Measurements from ENCODE around the gene VSNL1.

VSNL1 gene

DNA sequence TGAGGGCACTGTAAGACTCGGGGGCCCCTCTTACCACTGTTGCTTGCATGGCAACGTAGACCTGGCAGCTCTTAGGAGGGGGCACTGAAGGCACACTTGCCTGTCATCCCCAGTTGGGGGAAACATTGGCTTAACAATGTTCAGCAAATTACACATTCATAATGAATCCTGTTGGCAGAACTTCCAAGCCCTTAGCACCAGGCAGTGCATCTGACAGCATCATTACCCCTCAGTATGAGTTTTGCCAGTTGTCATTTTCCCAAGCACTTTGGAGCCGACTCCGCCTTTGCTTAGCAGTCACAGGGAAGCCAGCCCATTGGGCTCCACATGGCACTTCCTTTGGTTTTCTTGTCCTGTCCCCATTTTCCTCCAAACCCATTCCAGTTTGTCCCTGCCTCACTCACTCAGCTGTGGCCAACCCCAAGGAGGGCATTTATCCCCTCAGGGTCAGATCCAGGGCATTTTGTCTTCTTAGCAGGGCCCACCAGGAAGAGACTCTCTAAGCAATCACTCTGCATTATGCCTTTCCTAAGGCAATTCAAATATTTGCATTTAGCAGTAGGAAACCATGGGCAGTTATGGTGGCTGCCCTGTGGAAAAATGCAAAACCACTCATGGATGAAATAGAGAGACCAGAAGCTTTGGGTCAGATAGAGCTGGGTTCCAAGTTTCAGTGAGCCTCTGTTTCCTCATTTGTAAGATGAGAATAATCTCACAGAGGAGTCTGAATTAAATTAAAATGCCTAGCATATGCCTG is 73.9 kb downstream of the VSNL1 start:
- Histone ChIP-seq H2AFZ (ENCODE audit: low read depth, low read length, severe bottlenecking) (no peak overlapping the region), H3K9ac (ENCODE audit: low read length) (no peak overlapping the region), H3K79me2 (ENCODE audit: insufficient read depth, low read length) (no peaks in the 10 kb centered on the region), H3F3A (ENCODE audit: insufficient read depth) (no peaks in the 10 kb centered on the region), H3K36me3 (ENCODE audit: low read length) (no peaks in the 10 kb centered on the region), H3K9me3 (ENCODE audit: insufficient read depth, low read length) (no peaks in the 10 kb centered on the region), H3K9me2 (replicated peaks; ENCODE audit: insufficient read depth, low read length) (no peaks in the 10 kb centered on the region), H3K27me3 (ENCODE audit: low read length) (no peaks in the 10 kb centered on the region), H3K4me3 (ENCODE audit: insufficient read depth, low read length, poor library complexity, severe bottlenecking) (no peak overlapping the region), H4K20me1 (ENCODE audit: low read depth, low read length) (no peaks in the 10 kb centered on the region), H3K27ac (ENCODE audit: low read depth, low read length) (no peak overlapping the region), H3K4me2 (ENCODE audit: low read depth, low read length, poor library complexity, severe bottlenecking) (no peak overlapping the region)
- TF ChIP-seq EZH2phosphoT487 (conservative IDR thresholded peaks at IDR 0.05; ENCODE audit: low read length) = no peak
- TF ChIP-seq, protein P1, sequence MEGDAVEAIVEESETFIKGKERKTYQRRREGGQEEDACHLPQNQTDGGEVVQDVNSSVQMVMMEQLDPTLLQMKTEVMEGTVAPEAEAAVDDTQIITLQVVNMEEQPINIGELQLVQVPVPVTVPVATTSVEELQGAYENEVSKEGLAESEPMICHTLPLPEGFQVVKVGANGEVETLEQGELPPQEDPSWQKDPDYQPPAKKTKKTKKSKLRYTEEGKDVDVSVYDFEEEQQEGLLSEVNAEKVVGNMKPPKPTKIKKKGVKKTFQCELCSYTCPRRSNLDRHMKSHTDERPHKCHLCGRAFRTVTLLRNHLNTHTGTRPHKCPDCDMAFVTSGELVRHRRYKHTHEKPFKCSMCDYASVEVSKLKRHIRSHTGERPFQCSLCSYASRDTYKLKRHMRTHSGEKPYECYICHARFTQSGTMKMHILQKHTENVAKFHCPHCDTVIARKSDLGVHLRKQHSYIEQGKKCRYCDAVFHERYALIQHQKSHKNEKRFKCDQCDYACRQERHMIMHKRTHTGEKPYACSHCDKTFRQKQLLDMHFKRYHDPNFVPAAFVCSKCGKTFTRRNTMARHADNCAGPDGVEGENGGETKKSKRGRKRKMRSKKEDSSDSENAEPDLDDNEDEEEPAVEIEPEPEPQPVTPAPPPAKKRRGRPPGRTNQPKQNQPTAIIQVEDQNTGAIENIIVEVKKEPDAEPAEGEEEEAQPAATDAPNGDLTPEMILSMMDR (IDR thresholded peaks at IDR 0.05; ENCODE audit: insufficient read depth, low read length, poor library complexity, severe bottlenecking) = no peak

DNA sequence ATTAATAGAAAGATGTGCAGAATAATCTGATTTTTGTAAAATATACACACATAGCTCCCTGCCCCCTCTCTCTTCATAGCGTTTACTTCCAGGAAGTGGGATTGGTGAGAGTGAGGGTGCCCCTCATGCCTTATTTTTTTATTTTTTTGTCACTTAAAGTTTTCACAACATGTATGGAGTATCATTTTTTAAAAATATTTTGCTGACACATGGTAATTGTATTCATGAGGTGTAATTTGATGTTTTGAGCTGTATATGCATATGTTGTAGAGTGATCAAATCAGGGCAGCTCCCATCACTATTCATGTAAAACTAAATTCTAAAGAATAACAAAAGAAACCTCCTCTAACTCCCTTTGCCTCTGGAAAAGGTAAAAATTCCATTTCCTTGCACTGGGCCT is 74.7 kb downstream of the VSNL1 start:
- Histone ChIP-seq H3F3A (ENCODE audit: insufficient read depth) (no peaks in the 10 kb centered on the region), H3K4me2 (ENCODE audit: low read depth, low read length, poor library complexity, severe bottlenecking) (no peak overlapping the region), H2AFZ (ENCODE audit: low read depth, low read length, severe bottlenecking) (no peak overlapping the region), H3K9me3 (ENCODE audit: insufficient read depth, low read length) (no peaks in the 10 kb centered on the region), H3K27ac (ENCODE audit: low read depth, low read length) (no peak overlapping the region), H3K79me2 (ENCODE audit: insufficient read depth, low read length) (no peaks in the 10 kb centered on the region), H3K36me3 (ENCODE audit: low read length) (no peaks in the 10 kb centered on the region), H4K20me1 (ENCODE audit: low read depth, low read length) (no peaks in the 10 kb centered on the region), H3K9ac (ENCODE audit: low read length) (no peak overlapping the region), H3K27me3 (ENCODE audit: low read length) (no peaks in the 10 kb centered on the region), H3K4me3 (ENCODE audit: insufficient read depth, low read length, poor library complexity, severe bottlenecking) (no peak overlapping the region), H3K9me2 (replicated peaks; ENCODE audit: insufficient read depth, low read length) (no peaks in the 10 kb centered on the region)
- TF ChIP-seq, protein P1 (IDR thresholded peaks at IDR 0.05; ENCODE audit: insufficient read depth, low read length, poor library complexity, severe bottlenecking) = no peak
- no peak for TF ChIP-seq EZH2phosphoT487 (conservative IDR thresholded peaks at IDR 0.05; ENCODE audit: low read length)

DNA sequence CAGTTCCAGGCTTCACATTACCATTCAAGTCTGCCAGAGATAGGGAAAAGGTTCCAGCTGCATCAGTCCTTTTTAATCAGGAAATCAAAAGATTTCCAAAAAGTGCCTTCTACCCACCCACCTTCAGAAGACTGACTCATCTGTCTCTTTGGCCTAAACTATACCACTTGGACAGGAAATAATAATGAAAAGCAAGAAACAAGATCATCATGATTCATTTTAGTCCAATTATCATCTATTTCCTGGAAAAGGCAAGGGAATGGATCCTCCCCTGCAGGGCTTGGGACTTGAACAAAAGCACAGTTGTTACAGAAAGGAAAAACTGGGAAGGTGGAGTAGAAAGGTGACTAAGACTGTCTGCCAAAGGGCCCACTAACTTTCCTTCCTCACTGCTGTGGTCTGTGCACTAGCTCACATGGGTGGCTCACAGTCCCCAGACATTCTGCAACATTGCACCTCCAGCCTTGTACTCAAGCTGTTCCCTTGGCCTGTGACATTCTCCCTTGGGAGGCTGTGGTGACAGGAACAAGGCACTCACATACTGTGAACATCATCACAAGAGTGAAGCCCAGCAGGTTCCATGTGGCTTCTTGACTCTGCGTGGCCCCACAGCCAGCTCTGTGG is 75.3 kb downstream of the VSNL1 start:
- no peaks in the 10 kb centered on the region for H3K9me2 ChIP-seq (replicated peaks; ENCODE audit: insufficient read depth, low read length)
- H3K4me3 ChIP-seq (ENCODE audit: insufficient read depth, low read length, poor library complexity, severe bottlenecking) = no peak overlapping the region
- no peaks in the 10 kb centered on the region for H3K27me3 ChIP-seq (ENCODE audit: low read length)
- H3K9me3 ChIP-seq (ENCODE audit: insufficient read depth, low read length) = no peaks in the 10 kb centered on the region
- H4K20me1 ChIP-seq (ENCODE audit: low read depth, low read length) = no peaks in the 10 kb centered on the region
- H3K27ac ChIP-seq (ENCODE audit: low read depth, low read length) = no peak overlapping the region
- no peak for TF ChIP-seq EZH2phosphoT487 (conservative IDR thresholded peaks at IDR 0.05; ENCODE audit: low read length)
- TF ChIP-seq, protein P1 (IDR thresholded peaks at IDR 0.05; ENCODE audit: insufficient read depth, low read length, poor library complexity, severe bottlenecking) = no peak
- H3K4me2 ChIP-seq (ENCODE audit: low read depth, low read length, poor library complexity, severe bottlenecking) = no peak overlapping the region
- no peaks in the 10 kb centered on the region for H3K36me3 ChIP-seq (ENCODE audit: low read length)
- no peak overlapping the region for H3K9ac ChIP-seq (ENCODE audit: low read length)
- H3F3A ChIP-seq (ENCODE audit: insufficient read depth) = no peaks in the 10 kb centered on the region
- no peaks in the 10 kb centered on the region for H3K79me2 ChIP-seq (ENCODE audit: insufficient read depth, low read length)
- H2AFZ ChIP-seq (ENCODE audit: low read depth, low read length, severe bottlenecking) = no peak overlapping the region
